NCI-H2227 (cell line): ENCODE measurements around the gene TMEM131.
"Not testable (repeated sequence)": the region's sequence is repeated elsewhere in the genome, so short reads cannot be mapped to it uniquely, and the experiment has no call there.

Source experiments
- DNase-seq: peaks from one replicate; lab custom pipeline; 2025; ENCODE audit not compliant: unreplicated experiment; lab: John Stamatoyannopoulos, UW

Gene TMEM131

DNA sequence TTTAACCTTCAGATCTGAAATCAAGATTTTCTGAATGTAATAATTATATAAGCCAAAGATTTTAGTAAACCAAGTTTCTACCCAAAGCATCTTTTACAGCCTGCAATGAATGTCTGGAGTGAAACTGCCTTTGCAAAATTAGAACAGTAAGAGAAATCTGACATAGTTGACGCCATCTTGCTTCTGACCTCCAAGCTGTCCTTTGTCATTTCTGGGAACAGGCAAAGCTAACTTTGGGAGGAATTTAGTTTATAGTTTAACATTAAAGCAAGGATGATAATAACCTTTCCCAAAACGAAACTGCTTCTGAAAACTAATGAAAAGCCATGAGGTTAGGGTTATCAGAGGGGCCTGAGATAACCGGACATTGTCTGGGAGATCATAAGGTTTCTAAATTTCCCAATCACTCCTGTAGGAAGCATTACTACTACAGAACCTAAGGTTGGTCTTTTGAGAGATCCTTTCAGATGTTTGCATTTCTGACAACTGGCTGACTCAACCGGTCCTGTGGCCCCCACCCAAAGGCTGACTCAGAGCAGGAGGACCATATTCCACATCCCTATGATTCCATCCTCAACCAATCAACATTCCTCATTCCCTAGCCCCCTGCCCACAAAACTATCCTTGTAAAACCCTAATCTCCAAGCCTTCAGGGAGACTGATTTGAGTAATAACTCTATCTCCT, 124.5 kb downstream of the TMEM131 start:
- no peak for DNase-seq

DNA sequence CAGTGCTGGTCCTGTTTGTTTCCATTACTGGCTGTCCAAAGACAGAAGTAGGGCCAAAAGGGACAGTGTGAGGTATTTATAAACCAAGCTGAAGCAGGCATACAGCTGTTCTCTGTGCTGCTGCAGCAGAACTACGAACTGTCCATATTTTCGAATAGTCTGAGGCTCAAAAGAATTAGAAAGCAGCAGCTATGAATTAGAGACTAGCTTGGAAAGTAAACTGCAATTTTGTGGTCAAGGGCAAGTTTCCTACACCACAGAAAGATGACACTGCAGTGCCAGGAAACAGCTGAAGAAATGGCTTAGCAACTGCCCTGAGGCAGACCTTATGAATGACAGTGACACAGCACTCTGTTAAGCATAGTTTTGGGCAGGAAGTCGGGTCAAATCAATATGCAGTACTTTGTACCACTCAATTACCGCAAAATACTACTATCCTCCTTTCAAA, 125.3 kb downstream of the TMEM131 start:
- DNase-seq = peak; percentile 54

DNA sequence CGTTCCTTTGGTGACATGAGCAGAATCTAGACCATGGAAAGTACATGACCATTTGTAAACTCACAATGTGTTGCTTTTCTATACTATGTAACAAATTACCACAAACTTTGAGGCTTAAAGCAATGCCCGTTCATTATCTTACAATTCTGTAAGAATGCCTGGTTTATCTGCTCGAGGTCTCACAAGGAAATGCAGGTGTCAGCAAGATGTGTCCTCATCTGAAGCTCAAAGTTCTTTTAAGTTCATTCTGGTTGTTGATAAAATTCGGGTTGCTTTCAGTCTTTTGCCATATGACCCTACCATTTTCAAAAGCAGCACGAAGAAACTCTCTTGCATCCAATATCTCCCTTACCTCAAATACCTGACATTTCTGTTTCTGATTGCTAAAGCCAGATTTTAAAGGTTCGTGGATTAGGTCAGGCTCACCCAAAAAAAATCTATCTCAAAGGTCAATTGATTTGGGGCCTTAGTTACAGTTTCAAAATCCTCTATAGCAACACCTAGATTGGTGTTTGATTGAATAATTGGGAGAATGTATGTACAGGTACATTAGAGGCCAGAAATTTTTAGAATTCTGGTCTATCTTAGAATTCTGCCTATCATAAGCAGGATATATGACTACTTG, 125.9 kb downstream of the TMEM131 start:
- no peak for DNase-seq

DNA sequence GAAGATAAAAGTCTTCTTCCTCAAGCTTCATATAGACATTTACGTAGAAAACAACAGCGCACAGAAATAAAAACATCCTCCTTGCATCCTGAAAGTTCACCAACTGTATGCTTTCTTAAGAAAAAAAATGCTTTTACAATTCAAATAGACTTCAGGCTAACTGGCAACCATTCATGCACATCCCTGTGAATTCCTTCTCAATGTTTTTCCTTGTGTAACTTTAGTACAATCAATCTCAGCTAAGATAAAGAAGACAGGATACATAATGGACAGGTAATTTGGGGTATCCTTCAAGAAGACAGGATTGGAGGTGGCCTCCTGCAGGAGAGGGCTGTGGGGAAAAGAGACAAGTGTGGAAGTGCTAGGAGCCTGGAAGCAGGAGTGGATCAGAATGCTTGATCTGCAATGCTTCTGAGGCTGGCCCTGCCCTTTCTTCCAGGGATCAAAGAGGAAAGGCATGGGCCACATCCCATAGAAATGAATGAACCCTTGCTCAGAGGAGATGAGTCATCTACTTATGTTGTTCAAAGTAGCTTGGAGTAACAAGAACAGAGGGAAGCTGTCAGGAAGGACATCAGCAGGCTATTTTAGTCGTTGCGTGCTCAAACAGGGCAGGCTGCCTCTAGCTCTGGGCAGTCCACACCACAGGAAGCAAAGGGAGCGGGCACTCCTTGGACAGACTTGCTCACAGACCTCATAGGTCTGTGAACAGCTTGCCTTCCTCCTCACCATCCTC, 126.6 kb downstream of the TMEM131 start:
- DNase-seq = peak; percentile 9

DNA sequence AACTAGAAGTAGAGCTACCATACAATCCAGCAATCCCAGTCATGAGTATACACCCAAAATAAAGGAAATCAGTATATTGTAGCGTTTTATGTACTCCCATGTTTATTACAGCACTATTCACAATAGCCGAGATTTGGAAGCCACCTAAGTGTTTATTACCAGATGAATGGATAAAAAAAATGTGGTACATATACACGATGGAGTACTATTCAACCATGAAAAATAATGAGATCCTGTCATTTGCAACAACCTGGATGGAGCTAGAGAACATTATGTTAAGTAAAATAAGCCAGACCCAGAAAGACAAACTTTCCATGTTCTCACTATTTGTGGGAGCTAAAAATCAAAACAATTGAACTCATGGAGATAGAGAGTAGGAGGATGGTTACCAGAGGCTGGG, 131.9 kb downstream of the TMEM131 start:
- no peak for DNase-seq

DNA sequence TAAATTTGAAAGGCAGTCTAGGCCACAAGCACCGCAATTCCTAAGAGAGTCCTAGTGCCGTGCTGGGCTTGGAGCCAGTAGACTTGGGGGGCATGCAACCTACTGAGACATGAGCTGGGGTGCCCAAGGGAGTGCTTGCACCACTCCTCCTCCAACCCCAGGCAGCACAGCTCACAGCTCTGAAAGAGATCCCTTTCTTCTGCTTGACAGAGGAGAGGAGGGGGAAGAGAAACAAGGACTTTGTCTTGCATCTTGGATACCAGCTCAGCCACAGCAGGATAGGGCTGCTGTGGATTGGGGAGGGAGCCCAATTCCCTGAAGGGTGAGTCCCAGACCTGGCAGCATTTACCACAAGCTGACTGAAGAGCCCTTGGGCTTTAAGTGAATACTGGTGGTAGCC, 134.6 kb downstream of the TMEM131 start:
- no peak for DNase-seq

DNA sequence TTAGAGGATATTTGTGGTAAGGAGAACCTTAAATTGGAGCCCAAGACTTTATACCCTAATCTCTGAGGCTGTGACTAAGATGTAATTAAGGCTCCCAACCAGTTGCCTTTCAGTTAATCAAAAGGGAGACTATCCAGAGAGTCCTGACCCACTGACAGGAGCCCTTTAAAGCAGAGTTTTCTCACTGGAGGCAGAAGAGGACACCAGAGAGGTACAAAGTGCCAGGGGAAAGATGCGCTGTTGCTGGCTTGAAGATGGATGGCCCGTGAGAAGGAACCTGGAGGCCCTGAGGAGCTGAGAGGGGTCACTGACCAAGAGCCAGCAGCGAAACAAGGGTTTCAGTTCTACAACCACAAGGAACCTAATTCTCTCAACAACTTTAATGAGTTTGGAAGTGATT, 137.3 kb downstream of the TMEM131 start:
- DNase-seq = no peak

DNA sequence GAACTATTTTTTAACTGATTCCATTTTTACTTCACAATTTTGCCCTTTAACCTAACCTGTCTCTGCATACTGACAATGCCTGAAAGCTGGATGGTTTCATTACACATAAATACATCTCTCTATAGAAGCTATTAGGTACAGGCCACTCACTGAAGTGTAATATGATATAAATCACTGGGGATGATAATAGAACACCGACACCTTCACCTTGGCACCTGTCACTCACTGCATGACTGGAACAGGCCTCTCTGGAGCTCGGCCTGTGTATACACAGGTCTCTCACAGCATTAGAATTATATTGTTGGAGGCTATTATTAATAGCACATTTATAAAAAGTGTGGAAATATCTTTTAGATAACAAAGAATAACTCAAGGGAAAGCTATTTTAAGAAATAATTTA, 138.2 kb downstream of the TMEM131 start:
- peak; percentile 55 for DNase-seq

DNA sequence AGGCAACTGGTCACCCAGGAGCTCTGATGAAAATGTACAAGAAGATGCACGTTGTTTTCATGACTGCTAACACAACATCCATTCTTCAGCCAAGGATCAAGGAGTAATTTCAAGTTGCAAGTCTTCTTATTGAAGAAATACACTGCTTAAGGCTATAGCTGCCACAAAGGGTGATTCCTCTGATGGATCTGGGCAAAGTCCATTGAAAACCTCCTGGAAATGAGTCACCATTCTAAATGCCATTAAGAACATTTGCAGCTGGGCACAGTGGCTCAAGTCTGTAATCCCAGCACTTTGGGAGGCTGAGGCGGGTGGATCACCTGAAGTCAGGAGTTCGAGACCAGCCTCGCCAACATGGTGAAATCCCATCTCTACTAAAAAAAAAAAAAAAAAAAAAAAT, 142.7 kb downstream of the TMEM131 start:
- DNase-seq = not testable (repeated sequence)

DNA sequence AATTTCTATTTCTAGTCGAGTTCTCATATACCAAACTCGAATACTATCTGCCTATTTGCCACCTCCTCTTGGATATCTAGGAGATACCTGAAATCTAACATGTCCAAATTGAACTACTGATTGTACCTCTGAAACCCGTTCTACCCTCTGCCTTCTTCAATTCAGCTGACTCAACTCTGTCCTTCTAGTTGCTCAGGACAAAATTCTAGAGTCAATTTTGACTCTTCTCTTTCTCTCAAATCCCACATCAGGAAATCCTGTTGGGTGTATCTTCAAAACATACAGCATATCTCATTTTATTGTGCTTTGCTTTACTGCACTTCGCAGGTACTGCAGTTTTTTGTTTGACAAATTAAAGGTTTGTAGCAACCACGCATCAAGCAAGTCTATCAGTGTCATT, 144.6 kb downstream of the TMEM131 start:
- DNase-seq = no peak

DNA sequence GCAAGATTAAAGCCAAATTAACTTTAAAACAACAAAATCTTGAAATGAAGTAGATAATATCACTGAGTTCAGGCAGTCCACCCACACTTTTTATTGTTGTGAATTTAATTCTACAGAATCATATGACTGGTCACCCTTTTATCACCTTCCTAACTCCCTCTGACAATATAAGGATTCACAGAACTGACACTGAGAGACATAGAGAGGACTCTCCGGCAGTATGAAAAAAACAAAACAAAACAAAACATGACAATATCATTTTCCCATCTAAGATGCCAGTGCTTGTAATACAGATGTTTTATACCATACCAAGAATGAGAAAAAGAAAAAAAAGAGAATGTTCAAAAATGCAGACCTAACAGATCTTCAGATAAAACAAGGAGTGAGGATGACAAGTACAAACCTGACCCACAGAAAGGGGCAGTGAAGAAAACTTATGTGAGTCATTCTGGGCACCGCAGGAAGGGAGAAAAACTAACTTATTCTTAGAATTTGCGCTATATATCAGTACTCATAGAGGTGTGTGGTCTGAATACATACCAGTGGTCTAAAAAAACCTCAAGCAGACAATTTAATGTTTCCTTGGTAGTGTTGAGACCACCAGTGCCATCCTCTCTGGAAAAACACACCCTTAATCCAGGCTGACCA, 145.7 kb downstream of the TMEM131 start:
- no peak for DNase-seq

DNA sequence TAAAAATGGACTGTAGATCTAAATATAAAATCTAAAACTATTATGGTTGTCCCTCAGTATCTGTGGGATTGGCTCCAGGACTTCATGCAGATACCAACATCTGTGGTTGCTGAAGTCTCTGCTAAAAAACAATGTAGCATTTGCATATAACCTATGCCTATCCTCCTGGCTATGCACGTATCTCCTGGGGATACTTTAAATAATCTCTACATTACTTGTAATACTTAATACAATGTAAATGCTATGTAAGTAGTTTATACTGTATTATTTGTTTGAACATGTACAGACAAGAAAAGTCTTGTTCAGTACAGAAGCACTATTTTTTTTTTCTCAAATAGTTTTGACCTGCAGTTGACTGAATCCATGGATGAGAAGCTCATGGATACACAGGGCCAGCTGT, 147.4 kb downstream of the TMEM131 start:
- no peak for DNase-seq

DNA sequence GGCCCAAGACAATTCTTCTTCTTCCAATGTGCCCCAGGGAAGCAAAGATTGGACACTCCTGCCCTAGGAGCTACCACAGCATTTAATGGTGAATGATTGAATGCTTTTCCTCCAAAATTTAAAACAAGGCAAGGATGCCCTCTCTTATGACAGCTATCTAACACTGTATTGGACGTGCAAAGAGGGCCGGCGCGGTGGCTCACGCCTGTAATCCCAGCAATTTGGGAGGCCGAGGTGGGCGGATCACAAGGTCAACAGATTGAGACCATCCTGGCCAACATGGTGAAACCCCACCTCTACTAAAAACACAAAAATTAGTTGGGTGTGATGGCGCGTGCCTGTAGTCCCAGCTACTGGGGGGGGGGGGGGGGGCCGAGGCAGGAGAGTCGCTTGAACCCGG, 149.0 kb downstream of the TMEM131 start:
- DNase-seq = not testable (repeated sequence)

DNA sequence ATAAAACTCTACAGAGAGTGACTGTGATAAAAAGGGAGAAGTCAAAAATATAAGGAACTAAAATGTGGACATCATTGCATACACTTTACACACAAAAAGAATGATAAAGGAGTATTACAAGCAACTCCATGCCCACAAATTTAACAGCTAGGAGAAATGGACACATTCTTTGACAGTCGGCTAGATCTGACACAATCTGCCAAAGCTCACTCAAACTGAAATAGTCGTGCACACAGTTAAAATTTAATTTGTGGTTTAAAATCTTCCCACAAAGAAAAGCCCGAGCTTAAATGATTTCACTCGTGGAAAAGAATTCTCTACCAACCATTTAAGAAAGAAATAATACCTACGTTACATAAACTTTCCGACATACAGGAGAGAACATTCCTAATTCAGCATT, 149.9 kb downstream of the TMEM131 start:
- DNase-seq = no peak

DNA sequence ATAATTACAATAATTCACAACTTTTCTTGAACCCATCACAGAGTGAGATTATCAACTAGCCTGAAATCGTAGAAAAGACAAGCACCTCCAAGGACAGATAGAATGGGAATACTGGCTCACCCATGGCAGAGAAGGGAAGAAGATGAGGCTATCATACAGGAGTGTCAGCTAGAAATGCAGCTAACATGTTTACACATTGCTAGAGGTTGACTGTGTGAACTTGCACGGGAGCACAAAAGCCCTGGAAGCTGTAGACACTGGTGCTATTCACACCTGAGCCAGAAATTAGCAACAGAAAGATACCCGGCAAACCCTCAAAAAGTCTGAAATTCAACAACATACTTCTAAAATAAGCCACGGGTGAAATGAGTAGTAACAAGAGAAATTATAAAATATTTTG, 150.6 kb downstream of the TMEM131 start:
- DNase-seq = no peak

DNA sequence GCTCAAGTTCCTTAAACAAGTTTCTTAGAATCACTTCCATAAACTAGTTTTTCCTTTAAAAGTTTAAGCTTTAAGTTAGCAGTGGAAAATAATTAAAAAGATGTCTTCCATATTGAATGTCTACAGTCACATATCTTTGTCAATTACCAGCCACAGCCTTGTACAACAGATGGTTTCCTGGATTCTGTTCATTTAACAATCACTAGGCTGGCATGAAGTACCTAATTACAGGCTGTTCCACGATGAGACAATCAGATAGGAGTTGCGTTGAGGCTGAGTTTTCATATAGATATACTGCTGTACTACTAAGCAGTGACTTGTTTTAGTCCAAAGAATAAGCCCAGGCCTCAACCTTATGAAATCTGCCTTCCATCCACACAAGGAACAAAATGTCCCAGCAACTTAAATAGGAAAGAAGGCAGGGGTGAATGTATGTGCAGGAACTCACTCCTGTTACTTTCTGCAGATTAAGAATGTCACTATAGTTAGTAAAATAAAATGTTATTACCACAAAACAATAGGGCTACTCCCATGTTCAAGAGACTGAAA, 151.4 kb downstream of the TMEM131 start:
- peak; percentile 53 for DNase-seq

DNA sequence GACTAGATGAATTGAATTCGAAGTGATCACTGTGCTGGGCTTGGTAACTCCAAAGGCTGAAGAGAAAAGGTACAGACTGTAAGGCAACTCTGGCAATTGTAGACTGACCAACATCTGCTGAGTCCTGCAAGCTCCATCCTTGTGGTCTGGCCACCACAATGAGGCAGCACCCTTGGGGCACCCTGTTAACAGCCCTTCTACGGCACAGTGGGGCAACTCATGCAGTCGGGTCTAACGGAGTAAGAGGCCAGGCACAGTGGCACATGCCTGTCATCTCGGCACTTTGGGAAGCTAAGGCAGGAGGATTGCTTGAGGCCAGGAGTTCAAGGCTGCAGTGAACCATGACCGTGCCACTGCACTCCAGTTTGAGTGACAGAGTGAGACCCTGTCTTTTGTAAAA, 155.6 kb downstream of the TMEM131 start:
- DNase-seq = no peak

DNA sequence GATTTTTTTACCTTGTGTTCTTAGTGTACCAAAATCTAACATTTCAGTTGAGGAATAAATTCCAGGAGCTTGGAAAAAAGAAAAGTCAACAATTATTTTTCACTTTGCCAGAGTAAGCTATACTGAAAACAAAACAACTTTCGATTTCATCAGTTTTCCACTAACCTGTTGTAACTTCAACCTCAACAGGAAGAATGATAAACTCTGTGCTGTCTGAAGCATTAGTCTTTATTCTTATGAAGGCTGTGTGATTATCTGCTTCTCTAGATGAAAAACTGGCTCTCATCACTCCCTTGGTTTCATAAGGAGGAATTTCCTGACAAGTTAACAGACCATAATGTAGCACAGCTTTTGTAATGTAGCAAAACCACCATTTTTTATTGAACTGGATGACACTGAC, 161.1 kb downstream of the TMEM131 start:
- DNase-seq = no peak

DNA sequence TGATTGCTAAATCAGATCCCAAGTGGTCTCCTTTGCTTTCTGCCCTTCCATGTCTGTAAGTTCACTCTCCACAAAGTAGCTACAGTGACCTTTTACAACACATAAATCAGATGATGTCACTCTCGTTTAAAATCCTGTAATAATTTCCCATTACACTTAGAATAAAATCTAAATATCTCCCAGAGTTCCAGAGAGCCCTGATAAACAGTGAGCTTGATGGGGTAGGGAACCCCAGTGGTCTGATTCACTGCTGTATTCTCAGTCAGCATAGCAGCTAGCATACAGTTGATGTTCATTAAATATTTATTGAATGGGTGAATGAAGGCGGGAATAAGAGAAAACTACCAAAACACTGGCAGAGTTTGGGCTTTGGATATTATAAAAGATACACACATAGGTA, 164.6 kb downstream of the TMEM131 start:
- no peak for DNase-seq

DNA sequence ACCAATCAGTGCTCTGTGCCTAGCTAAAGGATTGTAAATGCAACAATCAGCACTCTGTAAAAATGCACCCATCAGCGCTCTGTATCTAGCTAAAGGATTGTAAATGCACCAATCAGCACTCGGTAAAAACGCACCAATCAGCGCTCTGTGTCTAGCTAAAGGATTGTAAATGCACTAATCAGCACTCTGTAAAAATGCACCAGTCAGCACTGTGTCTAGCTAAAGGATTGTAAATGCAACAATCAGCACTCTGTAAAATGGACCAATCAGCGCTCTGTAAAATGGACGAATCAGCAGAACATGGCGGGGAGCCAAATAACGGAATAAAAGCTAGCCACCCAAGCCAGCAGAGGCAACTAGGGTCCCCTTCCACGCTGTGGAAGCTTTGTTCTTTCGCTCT, 166.5 kb downstream of the TMEM131 start:
- DNase-seq = not testable (repeated sequence)

DNA sequence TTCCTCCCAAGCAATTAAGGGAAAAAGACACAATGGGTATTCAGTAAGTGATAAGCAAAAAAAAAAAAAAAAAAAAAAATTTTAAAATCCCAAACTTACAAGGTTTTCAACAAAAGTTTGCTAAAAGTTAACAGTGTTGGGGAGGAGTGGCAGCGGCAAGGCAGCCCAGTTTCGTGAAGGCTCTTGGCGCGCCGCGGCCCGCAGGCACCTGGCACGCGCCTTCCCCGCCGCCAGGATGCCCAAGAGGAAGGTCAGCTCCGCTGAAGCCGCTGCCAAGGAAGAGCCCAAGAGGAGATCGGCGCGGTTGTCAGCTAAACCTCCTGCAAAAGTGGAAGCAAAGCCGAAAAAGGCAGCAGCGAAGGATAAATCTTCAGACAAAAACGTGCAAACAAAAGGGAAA, 168.7 kb downstream of the TMEM131 start:
- DNase-seq = not testable (repeated sequence)
